Occipital lobe (tissue), 2 donors: ENCODE measurements around the gene SMPD3. TPM values are rescaled to one million over a fixed set of nuclear protein-coding genes. Genes with fewer than 3 reads are reported as not detected.

Source experiments
- DNase-seq: peaks from one replicate; lab custom pipeline; 2025; lab: John Stamatoyannopoulos, UW
- total RNA-seq: library from RNA; depleted of rRNA; stranded (reverse); fragments of >200 nt; gene quantifications from one replicate; pipeline ENCODE4 v1.2.3, GENCODE V29; 2014

The SMPD3 gene
- total RNA-seq, 1 donor from 2014 or later, result 67.2 TPM

- DNase-seq, result no peak
Measured at GRCh38 chr16:68472581-68472980, 24.3 kb upstream of the SMPD3 start.

DNA sequence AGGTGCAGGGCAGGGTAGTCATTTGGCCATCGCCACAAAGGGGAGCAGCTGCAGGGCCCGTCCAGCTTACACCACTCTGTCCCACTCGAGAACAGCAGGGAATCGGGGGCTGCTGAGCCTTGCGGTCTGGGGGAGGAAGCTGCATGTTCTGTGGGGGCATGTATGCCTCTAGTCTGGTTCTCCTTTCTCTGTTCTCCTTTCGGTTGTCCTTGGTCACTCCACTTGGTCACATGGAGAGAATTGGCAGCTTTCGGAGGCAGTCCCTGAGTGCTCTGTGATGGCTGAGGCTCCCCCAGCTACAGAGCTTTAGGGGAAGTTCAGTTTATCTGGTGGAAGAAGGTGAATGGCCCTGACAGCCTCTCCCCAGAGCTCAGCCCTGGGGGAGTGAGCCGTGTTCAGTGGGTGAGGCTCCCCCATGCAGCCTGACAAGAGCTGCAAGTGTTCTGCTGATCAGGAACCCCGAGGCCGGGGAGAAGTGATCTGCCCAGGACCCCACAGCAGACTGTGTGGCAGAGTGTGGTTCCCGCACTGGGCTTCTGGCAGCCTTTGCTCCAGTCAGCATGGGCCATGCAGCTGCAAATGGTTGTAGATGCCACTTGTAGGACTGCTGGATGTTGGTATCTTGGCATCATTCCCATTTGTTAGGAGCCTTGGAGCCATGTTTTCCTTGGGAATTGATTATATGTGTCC lies 22.3 kb upstream of the SMPD3 start:
- DNase-seq, result no peak

GRCh38 chr16:68469796-68470460 lies 21.6 kb upstream of the SMPD3 start:
- DNase-seq, result no peak

GRCh38 chr16:68468842-68469241 lies 20.5 kb upstream of the SMPD3 start:
- no peak for DNase-seq

- DNase-seq, result no peak
Measured at GRCh38 chr16:68466174-68466573, 17.9 kb upstream of the SMPD3 start.

DNA sequence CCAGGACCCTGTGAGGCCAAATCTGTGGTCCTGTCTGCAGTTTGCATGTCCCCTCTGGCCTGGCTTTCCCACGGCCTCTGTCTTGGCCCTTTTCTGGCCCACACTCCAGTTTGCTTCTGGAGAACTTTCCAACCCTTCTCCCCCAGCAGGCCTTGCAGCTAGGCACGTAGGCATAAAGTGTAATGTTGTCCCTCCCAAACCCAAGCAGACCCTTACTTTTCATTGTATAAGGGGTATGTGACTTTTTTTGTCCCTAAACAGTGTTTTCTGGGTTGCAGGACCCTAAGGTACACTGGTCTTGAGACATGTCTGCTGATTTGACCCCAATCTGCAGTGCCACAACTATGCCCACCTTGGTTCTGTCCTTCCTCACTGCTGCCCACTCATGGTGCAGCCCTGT lies 15.6 kb upstream of the SMPD3 start:
- no peak for DNase-seq

DNA sequence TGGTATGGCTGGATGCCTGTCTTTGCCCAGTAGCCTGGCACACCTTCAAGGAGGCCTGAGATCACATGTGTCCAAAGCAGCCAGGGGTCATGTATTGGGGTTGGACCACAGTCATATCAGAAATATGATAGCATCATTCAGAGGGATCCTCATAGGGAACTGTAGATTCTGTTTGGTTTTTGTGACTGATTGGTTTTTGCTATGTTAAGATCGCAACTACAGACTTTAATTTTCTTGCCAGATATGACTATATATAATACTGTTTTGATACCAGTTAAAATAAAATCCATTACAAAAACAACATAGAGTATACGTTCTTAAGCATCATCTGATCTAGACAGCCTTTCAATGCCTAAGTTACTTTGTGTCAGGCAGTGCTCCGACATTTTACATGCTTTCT lies 11.8 kb upstream of the SMPD3 start:
- DNase-seq, result no peak

DNA sequence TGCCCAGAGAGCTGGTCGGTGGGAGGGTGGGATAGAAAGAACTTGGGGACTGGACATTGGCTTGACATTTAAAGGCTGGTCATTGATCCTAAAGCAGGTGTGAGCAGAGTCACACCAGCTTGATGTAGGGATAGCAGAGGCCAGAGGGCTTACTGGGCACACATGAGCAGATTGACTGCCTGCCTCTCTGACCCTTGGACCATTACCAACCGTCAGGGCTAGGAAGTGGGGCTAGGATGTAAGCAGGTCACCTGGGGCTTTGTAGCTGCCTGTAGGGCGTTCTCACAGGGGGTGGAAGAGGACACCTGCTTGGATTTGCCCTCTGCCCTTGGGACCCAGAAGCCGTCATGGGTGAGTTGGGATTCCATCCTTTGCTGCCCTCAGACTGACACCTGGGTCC lies 11.1 kb upstream of the SMPD3 start:
- DNase-seq, result no peak

DNA sequence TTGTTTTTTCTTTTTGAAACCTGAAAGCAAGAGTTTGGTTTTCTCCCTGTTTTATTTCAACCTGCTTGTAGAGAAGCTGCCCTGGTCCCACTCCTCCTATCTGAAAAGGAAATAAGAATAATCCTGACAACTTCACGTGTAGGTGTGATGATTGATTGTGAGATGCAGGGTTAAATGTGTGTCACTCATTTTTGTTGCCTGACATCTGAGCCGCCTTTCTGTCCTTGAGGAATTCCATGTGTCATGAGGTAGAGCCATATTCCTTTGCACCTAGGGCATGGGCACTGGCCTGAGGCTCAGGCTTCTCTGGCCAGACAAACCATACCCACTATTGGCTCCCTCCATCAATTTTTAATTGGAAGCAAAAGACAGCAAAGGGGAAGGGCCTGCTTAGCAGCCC lies 10.2 kb upstream of the SMPD3 start:
- no peak for DNase-seq

GRCh38 chr16:68458101-68458500 lies 9.8 kb upstream of the SMPD3 start:
- no peak for DNase-seq

- no peak for DNase-seq
Measured at GRCh38 chr16:68455631-68456030, 7.3 kb upstream of the SMPD3 start.

DNA sequence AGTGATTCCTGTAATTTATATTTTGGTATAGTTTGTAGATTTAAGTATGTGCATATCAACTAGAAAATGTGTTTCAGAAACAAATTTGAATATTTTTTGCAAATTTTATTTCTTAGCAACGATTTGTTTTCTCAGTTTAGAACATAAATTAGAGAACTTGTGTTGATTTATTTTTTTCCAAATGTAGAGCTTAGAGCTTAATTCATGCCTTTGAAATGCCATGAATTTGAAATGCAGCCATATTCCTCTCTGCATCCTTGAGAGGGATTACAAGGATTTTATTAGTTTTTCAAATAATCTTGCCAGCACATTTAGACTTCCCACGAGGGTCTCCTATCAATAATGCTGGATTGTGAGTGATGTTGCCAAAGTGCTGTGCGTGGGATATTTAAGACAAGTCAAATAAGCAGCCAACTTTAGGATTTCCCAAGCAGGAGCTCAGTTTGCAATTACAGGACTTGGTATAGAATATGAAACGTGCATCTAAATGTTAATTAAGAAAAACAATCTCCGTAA lies 6.7 kb upstream of the SMPD3 start:
- no peak for DNase-seq

GRCh38 chr16:68453816-68454215 lies 5.5 kb upstream of the SMPD3 start:
- no peak for DNase-seq

DNA sequence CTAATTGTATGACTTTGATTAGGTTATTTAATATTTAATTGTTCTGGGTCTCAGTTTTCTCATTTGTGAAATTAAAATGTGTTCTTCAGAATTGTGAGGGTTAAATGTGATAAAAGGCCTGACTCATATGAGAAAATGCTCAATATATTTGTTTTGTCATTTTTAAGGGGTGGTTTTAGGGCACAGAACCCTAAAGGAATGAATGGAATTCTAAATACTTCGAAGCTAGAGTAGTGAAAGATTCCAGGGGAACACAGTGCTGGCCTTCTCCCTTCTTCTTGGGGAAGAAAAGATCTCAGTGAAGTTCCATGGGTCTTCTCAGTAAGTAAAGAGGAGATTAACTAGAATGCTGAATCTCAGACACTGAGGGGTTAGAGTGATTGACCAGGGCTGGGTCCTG lies 3.9 kb upstream of the SMPD3 start:
- no peak for DNase-seq

DNA sequence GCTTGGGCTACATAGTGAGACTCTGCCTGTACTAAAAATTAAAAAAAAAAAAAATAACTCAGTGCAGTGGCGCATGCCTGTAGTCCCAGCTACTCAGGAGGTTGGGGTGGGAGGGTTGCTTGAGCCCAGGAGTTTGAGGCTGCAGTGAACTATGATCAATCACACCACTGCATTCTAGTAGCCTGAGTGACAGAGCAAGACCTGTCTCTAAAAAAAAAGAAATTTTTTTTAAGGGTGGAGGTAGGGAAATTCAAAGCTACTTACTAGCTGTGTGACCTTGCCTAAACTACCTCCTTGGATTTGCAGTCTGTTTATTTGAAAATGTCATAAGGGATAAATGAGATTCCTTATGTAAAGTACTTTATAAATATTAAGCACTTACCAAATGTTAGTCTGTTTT lies 3.4 kb upstream of the SMPD3 start:
- no peak for DNase-seq

DNA sequence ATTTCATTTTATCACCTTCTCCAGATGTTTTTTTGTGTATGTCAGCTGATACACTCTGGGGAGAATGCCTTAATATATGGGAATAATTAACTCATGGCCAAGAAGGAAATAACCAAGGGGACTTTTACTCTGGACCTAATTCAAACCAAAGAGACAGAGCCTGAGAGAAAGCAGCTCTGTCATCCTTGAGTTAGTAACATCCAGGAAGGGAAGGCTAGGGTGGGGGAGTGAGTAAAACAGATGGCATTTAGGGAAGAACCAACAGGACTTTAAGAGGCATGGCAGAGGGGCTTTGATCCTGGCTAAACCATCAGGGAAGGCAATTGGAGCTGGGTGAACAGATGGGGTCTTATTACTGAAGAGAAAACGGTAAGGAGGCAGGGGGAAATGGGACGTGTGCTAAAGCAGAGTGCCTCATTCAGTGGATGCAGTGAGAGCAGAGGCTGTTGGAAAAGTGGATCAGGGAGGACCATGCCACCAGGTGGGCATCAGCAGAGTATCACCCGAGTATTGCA lies 2.5 kb upstream of the SMPD3 start:
- DNase-seq, result no peak

DNA sequence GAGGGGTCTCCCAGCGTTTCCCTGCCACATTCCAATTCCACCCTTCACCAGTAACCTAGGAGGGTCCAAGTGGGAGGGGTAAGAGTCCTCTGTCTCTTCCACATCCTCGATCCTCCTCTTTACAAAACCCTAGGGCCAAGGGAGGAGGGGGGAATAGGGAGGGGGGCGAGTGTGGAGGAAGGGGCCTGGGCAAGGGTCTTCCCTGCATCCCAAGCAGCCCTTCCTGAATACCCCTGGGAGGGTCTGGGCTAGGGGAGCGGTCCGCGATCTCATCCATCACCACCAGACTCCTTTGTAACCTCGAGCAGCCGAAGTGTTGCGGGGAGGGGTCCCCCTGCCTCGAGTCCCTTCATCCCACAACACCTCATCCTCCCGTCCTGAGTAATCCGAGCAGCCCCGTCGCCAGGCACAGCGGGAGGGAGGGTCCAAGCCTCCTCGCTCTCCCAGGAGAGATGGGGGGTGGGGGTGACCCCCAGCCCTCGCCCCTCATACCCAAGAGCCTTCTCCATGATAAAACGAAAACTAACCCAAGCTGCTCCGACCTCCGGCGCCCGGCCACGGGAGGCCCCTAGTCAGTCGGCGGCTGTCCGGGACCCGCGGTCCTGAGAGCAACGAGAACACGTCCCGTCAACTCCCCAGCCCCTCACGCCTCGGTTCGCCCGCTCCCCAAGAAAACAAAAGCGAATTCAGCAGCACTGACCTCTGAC lies 502 bp downstream of the SMPD3 start:
- DNase-seq, result no peak

- DNase-seq, result no peak
Measured at GRCh38 chr16:68446681-68447652, 1.3 kb downstream of the SMPD3 start.

GRCh38 chr16:68445458-68445857 lies 2.9 kb downstream of the SMPD3 start:
- peak; percentile 56 for DNase-seq

DNA sequence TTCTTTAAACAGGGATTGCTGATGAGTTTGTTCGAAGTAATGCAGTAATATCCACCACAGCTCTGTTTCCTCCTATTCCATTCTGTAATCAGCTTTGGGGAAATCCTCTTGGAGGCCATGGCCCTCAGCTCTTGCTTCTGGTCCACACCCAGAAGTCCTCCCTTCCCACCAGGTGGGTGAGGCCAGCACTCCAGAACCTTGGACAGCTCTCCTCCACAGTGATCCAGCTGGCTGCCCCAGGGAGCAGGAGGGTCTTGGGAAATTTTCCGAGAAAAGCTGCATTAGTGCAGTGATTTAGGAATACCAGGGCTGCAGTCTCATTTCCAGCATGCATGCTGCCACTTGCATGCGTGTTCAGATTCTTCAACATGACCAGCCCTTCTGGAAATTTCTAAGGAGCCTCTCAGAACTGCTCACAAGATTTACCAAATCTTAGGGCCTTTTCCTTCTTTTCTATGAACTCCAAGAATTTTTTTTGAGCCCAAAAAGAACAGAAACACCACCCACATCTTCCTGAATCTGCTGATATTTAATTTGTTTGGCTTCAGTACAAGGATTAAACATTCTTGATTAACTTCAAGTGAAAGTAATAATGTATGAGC lies 4.2 kb downstream of the SMPD3 start:
- no peak for DNase-seq

DNA sequence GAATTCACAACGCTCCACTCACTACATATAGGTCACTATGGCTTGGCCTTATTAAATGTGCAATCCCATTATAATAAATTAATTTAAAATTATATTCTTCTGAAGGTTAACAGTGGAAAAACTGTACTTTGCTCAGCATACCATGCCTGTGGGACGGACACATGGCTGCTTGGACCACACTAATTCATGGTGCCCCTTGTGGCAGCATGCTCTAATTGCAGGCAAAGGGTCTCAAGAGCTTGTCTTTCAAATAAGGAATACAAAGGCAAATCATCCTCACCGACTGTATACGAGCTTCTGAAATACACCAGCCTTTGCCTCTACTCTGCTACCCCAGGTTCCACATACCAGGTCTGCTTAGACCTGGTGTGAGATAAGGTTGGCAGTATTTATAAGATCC lies 11.7 kb downstream of the SMPD3 start:
- no peak for DNase-seq
